DMS53 (cell line): ENCODE data around the gene JCAD.

Experiments
- DNase-seq: peaks from one replicate; lab custom pipeline; 2025; lab: John Stamatoyannopoulos, UW

Gene JCAD

DNA sequence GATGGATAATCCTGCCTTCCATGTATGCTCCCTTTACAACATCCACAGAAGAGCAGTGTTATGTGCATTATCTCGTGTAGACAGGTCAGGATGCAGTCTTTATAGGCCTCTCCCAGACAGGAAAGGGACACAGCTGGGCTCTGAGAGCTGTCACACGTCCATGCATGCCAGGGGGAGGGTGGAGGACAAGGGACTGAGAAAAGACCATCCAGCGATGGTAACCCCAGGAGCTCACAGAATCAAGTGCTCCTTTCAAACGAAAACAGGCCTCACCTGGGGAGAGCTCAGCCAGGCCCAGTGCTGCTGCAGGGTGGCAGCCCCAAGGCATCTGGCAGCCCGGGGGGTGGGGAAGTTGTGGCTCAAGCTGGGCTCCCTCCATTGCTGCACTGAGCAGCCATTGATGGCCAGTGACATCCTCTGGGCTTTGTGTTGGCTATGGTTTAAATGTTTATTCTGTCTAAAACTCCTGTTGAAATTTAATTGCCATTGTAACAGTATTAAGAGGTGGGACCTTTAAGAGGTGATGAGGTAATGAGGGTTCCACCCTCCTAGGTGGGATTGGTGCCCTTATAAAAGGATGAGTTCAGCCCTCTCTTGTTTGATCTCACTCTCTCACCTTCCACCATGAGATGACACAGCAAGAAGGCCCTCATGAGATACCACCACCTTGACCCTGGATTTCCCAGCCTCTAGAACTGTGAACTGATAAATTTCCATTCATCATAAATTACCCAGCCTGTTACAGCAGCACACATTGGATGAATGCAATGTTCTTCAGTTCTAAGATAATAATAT, 15.7 kb downstream of the JCAD start:
- no peak for DNase-seq

DNA sequence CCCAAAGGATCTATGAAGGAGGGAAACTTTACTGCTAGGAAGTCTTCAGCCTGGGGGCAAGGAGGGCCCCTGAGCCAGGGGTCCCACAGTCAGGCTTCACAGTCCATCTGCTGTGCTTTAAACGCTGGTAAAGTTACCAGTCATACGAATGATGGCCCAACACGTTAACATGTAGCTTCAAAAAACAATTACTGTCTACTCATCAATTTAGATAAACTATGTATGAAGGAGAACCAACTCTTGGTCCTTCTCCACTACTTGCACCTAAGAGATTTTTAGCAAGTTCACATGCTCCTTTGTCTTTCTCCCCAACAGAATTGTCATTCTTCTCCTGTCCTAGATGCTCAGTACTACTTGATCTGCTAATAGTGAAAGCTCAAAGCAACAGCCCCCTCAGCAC, 16.6 kb downstream of the JCAD start:
- DNase-seq = no peak

- DNase-seq = no peak
These were observed 17.9 kb downstream of the JCAD start for GRCh38 chr10:30041196-30042105.

DNA sequence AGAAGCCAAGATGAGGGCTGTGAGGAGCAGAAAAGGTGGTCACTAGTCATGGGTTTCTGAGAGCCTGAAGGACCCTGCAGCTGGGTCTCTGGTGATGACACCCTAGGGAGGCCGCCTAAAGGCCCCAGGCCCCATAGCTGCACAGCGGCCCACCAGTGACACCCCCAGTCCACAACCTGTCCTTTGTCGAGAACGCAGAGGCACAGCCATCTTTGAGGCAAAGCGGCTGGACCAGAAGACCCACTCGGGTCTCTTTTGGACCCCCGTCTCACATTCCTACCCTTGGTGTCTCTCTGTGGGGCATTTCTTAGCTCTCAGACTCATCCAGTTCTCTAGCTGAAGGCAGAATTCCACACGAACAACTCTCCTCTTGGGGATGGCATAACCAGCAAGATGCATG, 18.8 kb downstream of the JCAD start:
- DNase-seq = no peak

GRCh38 chr10:30039988-30040387, 19.4 kb downstream of the JCAD start:
- DNase-seq = no peak

DNA sequence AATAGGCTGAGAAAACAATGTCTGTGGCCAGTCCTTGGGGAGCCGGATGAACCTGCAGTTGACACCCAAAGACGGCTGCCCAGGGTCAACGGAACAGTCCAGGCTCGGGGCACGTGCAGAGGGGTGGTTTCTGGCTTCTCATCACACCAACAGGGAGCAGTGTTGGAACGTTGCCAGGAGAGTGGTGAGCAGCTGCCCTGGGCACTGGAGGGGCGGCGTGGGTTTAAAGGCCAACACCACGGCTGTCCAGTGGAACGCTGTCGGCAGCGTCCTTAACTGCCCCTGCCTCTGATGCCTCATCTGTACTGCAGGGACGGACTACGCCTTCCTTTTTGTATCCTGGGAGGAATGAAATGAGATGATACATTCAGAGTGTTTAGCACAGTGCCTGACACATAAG, 19.8 kb downstream of the JCAD start:
- peak; percentile 27 for DNase-seq

DNA sequence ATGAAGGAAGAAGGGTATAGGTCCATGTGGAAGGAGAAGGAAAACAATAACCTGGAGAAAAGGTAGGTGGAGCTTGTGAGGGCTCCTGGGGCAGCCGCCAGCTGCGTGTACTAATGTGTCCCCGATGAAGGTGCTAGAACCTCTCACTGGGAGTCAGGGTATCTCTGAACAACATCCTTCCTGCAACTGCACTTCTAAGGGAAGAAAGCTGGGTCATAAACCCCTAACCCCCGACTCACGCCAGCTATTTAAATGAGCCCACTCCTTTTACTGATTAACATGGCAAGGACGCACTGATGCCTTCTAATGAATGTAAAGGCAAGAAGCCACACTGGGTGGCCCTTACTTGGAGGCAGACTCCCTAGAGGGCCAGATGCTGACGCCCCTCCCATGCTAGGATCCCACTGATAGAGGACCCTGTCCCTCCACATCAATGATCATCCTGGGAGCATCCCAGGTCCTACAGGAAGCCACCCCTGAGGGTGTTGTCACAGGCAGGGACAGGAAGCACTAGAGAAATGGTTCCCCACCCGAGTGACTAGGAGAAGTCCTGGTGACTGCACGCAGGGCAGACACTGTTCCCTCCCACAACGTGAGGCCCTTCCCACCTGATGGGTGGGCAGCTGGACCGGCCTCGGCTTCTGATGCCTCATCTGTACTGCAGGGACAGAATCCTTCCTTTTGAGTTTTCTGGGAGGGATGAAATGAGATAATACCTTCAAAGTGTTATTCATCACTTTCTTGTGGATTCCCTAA, 20.4 kb downstream of the JCAD start:
- no peak for DNase-seq

- no peak for DNase-seq
These were observed 21.6 kb downstream of the JCAD start for GRCh38 chr10:30037620-30038336.

- DNase-seq = no peak
These were observed 22.6 kb downstream of the JCAD start for GRCh38 chr10:30036811-30037210.

DNA sequence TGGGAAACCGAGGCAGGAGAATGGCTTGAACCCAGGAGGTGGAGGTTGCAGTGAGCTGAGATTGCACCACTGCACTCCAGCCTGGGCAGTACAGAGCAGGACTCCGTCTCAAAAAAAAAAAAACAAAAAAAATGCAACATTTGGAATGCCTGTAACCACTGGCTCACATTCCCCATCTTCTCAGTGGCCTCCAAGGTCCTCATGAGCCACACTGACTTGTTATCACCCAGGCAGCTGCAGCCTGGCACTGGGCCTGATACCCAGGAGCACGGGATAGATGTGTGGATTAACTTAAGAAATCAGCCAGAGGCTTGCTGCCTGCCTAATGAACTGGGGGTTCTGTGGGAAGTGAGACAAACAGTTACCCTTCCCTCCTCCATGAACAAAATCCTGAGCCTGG, 23.0 kb downstream of the JCAD start:
- DNase-seq = no peak

GRCh38 chr10:30034433-30035137, 24.8 kb downstream of the JCAD start:
- no peak for DNase-seq

- DNase-seq = no peak
These were observed 27.3 kb downstream of the JCAD start for GRCh38 chr10:30032125-30032524.

DNA sequence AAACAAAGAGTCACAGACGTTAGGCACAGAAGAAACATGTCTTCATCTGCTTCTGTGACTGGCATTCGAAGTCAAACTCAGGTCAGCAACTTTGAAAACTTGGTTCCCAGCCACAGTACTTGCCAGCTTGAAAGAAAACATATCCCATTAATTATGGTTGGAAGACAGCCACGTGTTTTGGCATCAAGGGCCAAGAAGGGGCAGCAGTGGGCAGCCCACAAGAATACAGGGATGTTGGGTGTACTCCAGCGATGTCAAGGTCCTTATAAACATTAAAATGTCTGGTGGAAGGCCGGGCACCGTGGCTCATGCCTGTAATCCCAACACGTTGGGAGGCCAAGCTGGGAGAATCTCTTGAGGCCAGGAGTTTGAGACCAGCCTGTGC, 29.5 kb downstream of the JCAD start:
- no peak for DNase-seq

DNA sequence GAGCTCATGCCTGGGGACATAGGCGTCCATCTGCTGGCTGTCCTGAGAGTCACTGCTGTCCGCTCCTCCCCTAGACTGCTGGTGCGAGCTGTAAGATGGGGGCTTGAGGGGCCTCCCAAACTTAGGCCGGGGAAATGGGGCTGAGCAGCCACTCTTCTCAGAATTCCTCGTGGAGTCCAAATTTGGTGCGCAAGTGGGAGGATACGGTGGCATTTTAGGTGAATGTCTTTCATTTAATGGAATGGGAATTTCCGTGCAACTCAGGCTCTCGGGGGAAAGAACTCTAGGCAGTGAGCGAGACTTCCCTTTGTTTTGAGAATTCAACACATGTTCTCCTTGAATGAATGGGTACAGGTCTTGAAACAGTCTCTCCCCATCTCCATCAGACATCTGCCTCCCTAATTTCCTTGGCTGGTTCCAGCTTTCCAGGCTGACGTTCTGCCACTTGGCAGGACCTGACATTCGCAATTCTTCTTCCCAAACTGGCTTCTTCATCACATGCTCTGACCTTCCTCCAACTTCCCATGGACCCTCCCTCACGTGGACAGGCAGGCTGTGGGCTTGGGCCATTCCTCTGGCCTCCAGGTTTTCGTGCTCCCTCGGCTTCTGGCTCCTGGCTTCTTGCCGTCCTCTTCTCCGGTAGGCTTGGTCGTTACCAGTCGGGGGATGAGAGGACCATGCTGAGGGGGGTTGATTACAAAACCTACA, 30.1 kb downstream of the JCAD start:
- DNase-seq = no peak

DNA sequence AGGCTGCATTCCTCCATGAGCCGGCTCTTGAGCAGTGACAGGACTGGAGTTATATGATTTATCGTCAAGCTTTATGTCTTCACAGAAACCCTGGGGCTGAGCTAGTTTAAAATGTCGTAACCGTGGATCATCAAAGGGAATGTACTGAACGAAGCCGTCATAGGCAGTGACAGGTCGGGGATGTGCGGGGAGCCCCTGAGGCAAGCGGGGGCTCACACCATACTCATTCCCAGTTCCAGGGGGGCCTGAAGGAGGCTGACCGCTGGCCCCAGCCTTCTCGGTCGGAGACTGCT, 30.7 kb downstream of the JCAD start:
- DNase-seq = no peak

DNA sequence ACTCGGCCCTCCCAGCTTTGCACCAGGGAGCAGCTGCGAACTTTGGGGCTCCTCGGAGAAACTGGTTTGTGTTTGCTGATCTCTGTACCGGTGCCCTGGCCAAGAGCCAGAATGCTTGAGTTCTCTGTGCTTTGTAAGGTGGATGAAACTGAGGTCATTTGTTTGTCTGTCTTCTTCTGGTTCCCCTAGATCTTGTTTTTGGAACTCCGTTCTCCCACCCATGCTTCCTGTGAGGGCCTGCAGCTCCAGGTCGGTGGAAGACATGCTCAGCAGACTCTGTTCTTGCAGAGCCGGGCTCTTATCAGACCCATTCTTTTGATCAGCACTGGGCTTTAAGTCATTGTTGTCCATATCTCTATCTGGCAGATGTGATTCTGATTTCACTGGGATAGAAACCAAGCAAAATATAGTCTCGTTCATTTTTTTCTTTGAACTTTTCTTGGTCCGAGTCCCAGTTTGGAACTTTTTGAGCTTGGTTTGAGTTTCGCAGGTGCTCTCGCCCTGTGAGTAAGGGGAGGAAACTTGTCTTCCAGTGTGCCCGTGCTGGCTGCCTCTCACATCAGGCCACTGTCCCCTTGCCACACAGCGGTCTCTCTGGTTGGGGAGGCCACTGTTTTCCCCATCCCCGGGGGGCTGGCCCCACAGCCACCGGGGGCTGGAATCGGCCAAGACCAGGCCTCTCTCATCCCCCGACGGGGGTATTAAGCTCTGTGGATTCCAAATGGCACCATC, 31.2 kb downstream of the JCAD start:
- peak; percentile 70 for DNase-seq

GRCh38 chr10:30027057-30028005, 32.1 kb downstream of the JCAD start:
- DNase-seq = peak; percentile 93

DNA sequence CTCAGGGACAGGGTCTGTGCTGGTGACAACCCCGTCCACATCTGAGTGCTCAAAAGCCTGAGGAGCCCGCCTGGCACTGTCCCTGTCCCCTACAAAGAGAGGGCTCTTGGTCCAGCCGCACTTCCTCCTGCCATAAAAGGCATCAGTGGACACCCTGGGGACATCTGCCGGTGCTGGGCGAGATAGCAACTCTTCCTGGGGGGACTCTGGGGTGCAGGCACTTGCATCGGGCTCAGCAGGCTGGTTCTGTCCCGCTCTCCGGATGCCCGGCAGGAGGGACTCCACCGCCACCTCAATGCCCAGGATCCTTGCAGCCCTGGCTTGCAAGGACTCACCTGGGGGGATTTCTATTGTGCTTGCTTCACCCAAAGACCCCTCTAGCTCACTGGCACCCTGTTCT, 32.8 kb downstream of the JCAD start:
- DNase-seq = peak; percentile 62

DNA sequence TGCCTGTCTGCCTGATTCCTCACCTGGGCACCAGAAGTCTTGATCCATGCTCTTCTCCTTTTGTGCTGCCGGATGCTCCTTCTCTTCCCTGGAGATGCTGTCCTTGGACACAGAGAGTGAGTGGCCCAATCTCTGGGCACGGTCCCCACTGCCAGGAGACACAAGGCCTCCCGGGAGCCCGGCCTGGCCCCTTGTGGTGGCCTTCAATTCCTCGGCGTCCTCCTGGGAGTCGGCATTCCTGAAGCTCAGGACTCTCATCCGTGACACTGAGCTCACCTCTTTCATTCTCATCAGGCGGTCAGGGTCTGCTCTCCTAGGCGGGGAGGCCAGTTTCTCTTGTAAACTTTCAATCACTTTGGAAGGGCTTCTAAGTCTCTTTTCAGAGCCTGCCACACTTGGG, 33.3 kb downstream of the JCAD start:
- DNase-seq = no peak
